ENCODE results near the gene KAT7. TPM values are rescaled to one million over a fixed set of nuclear protein-coding genes. Genes with fewer than 3 reads are reported as not detected.

The KAT7 gene
- total RNA-seq, 1 donor from 2014 or later = 12.4 TPM

DNA sequence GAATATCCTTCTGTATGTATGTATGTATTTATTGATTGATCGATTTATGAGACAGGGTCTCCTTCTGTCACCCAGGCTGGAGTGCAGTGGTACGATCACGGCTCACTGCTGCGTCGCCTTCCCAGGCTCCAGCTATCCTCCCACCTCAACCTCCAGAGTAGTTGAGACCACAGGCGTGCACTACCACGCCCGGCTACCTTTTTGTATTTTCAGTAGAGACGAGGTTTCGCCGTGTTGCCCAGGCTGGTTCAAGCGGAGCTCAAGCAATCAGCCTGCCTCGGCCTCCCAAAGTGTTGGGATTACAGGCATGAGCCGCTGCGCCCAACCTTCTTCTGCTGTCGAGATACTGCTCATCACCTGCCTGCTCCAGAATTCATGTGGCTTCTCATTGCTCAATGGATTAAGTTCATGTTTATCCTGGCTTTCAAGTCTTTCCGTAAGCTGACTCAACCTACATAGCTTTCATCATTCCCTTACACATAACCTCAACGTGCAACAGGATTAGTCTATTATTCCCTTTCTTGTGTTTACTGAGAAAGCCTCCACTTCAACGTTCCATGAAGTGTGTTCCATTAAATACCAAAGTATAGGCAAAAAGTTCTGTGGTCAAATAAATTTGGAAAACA, 45.8 kb downstream of the KAT7 start:
- DNase-seq (ENCODE audit: low read depth) = peak; percentile 91

DNA sequence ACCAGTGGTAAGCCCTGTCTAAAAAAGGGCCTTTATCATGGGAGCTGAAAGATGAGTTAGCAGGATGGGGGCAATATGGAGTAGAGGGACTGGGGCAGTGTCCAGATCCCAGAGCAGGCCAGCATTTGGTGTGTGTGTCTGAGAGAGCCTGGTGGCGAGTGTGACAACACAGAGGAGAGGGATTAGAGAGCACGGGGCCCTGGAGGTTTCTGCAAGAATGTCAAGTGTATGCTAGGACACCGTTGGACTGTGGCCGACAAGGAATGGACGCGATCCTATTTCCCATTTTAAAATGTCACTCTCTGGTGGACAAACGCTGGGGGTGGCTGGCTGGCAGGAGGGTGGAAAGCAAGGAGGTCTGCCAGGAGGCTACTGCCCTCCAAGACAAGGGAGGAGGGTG, 47.0 kb downstream of the KAT7 start:
- FAIRE-seq = no peak
- no peaks in the 10 kb centered on the region for H3K27me3 ChIP-seq (ENCODE audit: control insufficient read depth, insufficient read depth, low read length)
- TF ChIP-seq, protein P1, sequence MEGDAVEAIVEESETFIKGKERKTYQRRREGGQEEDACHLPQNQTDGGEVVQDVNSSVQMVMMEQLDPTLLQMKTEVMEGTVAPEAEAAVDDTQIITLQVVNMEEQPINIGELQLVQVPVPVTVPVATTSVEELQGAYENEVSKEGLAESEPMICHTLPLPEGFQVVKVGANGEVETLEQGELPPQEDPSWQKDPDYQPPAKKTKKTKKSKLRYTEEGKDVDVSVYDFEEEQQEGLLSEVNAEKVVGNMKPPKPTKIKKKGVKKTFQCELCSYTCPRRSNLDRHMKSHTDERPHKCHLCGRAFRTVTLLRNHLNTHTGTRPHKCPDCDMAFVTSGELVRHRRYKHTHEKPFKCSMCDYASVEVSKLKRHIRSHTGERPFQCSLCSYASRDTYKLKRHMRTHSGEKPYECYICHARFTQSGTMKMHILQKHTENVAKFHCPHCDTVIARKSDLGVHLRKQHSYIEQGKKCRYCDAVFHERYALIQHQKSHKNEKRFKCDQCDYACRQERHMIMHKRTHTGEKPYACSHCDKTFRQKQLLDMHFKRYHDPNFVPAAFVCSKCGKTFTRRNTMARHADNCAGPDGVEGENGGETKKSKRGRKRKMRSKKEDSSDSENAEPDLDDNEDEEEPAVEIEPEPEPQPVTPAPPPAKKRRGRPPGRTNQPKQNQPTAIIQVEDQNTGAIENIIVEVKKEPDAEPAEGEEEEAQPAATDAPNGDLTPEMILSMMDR (IDR thresholded peaks at IDR 0.05; ENCODE audit: insufficient read depth, low read length, severe bottlenecking) = no peak
- no peak overlapping the region for H3K4me3 ChIP-seq (ENCODE audit: low read depth, low read length)
- DNase-seq (ENCODE audit: low read depth) = no peak
- peaks cover 3% of the 10 kb centered on the region for H3K36me3 ChIP-seq (ENCODE audit: control insufficient read depth, insufficient read depth, low read length)

More for the DNA sequence above, 45.8 kb downstream of the KAT7 start:
- TF ChIP-seq, protein P1 (IDR thresholded peaks at IDR 0.05; ENCODE audit: insufficient read depth, low read length, severe bottlenecking) = no peak
- FAIRE-seq = no peak
- Histone ChIP-seq H3K36me3 (ENCODE audit: control insufficient read depth, insufficient read depth, low read length) (peaks cover 4% of the 10 kb centered on the region), H3K27me3 (ENCODE audit: control insufficient read depth, insufficient read depth, low read length) (no peaks in the 10 kb centered on the region), H3K4me3 (ENCODE audit: low read depth, low read length) (no peak overlapping the region)

DNA sequence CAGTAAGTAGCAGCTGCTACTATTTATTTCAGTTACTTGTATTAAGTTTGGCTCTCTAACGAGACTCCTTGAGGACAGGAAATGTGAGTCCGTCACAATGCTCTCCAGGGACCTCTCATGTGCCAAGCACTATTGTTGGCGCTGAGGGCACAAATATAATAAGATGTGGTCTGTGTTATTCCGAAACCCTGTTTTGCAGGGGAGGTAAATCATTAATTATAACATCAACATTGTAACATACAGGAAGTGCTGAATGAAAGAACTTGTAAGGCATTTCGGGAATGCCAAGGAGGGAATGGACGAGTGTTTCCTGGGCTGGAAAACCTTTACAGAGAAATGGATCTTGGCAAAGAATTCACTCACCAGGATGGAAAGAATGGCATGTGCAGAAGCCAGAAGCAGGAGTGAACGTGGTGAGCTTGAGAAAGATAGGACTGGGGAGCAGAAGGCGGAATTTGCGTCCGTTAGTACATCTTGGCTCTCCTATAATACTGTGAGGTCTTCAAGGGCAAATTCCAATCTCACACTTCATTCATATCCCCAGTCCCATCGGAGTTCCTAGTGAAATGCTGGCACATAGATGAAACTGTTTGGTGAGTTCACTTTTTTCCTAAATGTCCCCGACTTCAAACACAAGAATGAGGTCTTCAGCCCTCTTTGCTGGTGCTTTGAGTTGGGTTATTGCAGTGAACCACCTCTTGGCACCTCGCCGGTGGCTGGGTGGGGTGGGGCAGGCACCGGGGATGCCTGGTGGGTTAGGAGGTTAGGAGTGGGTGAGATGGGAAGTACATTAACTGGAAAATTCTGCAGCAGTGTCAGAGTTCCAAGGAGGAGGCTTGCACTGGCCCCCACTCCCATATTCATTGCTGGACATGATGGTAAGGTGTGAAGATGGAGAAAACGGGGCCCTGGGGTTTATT, 47.9 kb downstream of the KAT7 start:
- TF ChIP-seq, protein P1 (IDR thresholded peaks at IDR 0.05; ENCODE audit: insufficient read depth, low read length, severe bottlenecking) = no peak
- peak; percentile 12 for DNase-seq (ENCODE audit: low read depth)
- Histone ChIP-seq H3K4me3 (ENCODE audit: low read depth, low read length) (no peak overlapping the region), H3K36me3 (ENCODE audit: control insufficient read depth, insufficient read depth, low read length) (peaks cover 2% of the 10 kb centered on the region), H3K27me3 (ENCODE audit: control insufficient read depth, insufficient read depth, low read length) (no peaks in the 10 kb centered on the region)
- no peak for FAIRE-seq

DNA sequence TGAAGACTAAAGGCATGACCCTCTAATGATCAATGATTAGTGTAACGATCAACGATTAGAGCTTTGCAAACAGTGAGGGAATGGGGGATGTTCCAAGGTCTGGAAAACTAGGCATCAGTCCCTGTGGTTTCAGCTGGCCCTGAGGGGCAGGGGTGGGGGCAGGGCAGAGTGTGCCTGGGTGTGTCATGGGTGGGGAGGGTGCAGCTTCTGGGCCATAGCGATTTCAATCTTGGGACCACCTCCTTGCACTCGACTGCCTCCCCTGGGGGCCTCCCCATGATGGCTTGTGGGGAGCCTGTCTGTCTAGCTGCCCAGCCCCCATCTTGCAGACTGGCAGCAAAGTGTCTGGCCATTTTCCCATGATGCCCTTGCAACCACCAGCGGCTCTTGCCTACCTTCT, 51.0 kb downstream of the KAT7 start:
- no peaks in the 10 kb centered on the region for H3K27me3 ChIP-seq (ENCODE audit: control insufficient read depth, insufficient read depth, low read length)
- H3K36me3 ChIP-seq (ENCODE audit: control insufficient read depth, insufficient read depth, low read length) = no peaks in the 10 kb centered on the region
- no peak overlapping the region for H3K4me3 ChIP-seq (ENCODE audit: low read depth, low read length)
- DNase-seq (ENCODE audit: low read depth) (no peak), FAIRE-seq (no peak)
- TF ChIP-seq, protein P1 (IDR thresholded peaks at IDR 0.05; ENCODE audit: insufficient read depth, low read length, severe bottlenecking) = no peak

DNA sequence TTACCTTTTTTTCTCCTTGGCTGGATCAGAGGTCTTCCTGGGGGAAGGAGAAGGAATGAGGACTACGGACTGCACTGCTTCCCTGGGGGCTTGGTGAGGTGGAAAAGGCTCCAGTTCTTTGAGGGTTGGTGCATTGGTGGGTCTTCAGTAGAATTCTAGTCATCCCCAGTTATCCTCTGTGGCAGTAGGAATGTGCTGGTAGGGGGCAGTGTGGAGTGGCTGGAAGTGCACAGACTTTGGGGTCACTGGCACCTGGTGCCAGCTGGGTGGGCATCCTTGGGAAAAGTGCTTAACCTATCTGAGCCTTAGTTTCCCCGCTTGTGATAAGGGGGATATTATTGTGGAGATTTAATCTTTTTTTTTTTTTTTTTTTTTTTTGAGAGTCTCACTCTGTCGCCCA, 53.1 kb downstream of the KAT7 start:
- no peak overlapping the region for H3K4me3 ChIP-seq (ENCODE audit: low read depth, low read length)
- H3K27me3 ChIP-seq (ENCODE audit: control insufficient read depth, insufficient read depth, low read length) = no peaks in the 10 kb centered on the region
- FAIRE-seq (no peak), DNase-seq (ENCODE audit: low read depth) (no peak)
- no peaks in the 10 kb centered on the region for H3K36me3 ChIP-seq (ENCODE audit: control insufficient read depth, insufficient read depth, low read length)
- TF ChIP-seq, protein P1 (IDR thresholded peaks at IDR 0.05; ENCODE audit: insufficient read depth, low read length, severe bottlenecking) = peak; percentile 10
